Thyroid gland (tissue), 4 donors: ENCODE measurements around the gene ENOX1. TPM values are rescaled to one million over a fixed set of nuclear protein-coding genes. Genes with fewer than 3 reads are reported as not detected.

Source experiments
- DNase-seq, 2 donors: peaks; one replicate each; pipeline ENCODE4 v3.0.0-alpha.2; 2019
- H3K27ac ChIP-seq, 3 donors: fragments of 200-600 bp; sonication (generic); 1 replicate in 2 of 3; 2 replicates in 1 of 3; pipeline ENCODE4 v1.5.1; 2016 to 2019; ENCODE audit warnings: mild to moderate bottlenecking in 1 of 3, moderate library complexity in 1 of 3
- H3K27me3 ChIP-seq: fragments of 200-600 bp; sonication (generic); one replicate; pipeline ENCODE4 v1.5.1; 2019
- H3K36me3 ChIP-seq, 2 donors: fragments of 200-600 bp; sonication (generic); one replicate each; pipeline ENCODE4 v1.5.1; 2016 to 2019
- H3K4me1 ChIP-seq, 2 donors: fragments of 200-600 bp; sonication (generic); one replicate each; pipeline ENCODE4 v1.5.1; 2017 to 2019
- H3K4me3 ChIP-seq, 3 donors: fragments of 200-600 bp; sonication (generic); replicated peaks in 1 of 3; 1 replicate in 2 of 3; 2 replicates in 1 of 3; pipeline ENCODE4 v1.5.1; 2016; ENCODE audit warnings: mild to moderate bottlenecking in 1 of 3
- H3K9me3 ChIP-seq: fragments of 200-600 bp; sonication (generic); one replicate; pipeline ENCODE4 v1.5.1; 2017
- CTCF ChIP-seq, 6 experiments: fragments of 200-600 bp in 3 of 6; fragments of 450-650 bp in 3 of 6; sonication (generic) in 3 of 6; IDR thresholded peaks; one replicate each; pipeline ENCODE4 v1.5.1; 2016 to 2019; ENCODE audit warnings: antibody characterized with exemption in 6 of 6, mild to moderate bottlenecking in 2 of 6, inconsistent platforms in 1 of 6, moderate library complexity in 1 of 6
- POLR2A ChIP-seq, 2 donors: fragments of 450-650 bp; IDR thresholded peaks; one replicate each; pipeline ENCODE4 v1.6.1; 2017; ENCODE audit warnings: antibody characterized with exemption in 2 of 2, mild to moderate bottlenecking in 2 of 2, moderate library complexity in 1 of 2
- WGBS, 2 donors: methylation state at CpG; one replicate each; pipeline ENCODE4 v1.1.5; 2017; 5-methylcytosine and 5-hydroxymethylcytosine counted together
- intact Hi-C: fragments of 100-400 bp; cut with DNase I; formaldehyde crosslinking; loops from one replicate; pipeline ENCODE4 v1.15.1; 2023
- total RNA-seq, 4 donors: library from RNA; depleted of rRNA; stranded (reverse); fragments of >200 nt; gene quantifications; one replicate each; pipeline ENCODE4 v1.2.3, GENCODE V29; 2016

Gene ENOX1
- total RNA-seq, 4 donors from 2014 or later = 0.13 to 1.8 (median 0.31) TPM

- H3K36me3 ChIP-seq = no peaks in the 10 kb centered on the region
- WGBS, 2 donors = 47 to 64% methylated on average over 4 of the region's 4 CpGs
- intact Hi-C loops = no loop called here
- H3K9me3 ChIP-seq = no peaks in the 10 kb centered on the region
- no peak overlapping the region for H3K4me3 ChIP-seq
- DNase-seq = no peak
- no peak overlapping the region for H3K27ac ChIP-seq
- no peaks in the 10 kb centered on the region for H3K27me3 ChIP-seq
- H3K4me1 ChIP-seq = peaks cover 0 to 6% of the 10 kb centered on the region in 2 donors
- no peak for TF ChIP-seq CTCF (IDR thresholded peaks at IDR 0.05)
- no peak for TF ChIP-seq POLR2A (IDR thresholded peaks at IDR 0.05)
These were observed 206.5 kb downstream of the ENOX1 start for GRCh38 chr13:43580280-43580679.

GRCh38 chr13:43579321-43579720 lies 207.5 kb downstream of the ENOX1 start:
- Histone ChIP-seq H3K36me3 (no peaks in the 10 kb centered on the region), H3K4me3 (no peak overlapping the region), H3K9me3 (no peaks in the 10 kb centered on the region), H3K27me3 (no peaks in the 10 kb centered on the region), H3K27ac (no peak overlapping the region), H3K4me1 (peaks cover 0 to 7% of the 10 kb centered on the region in 2 donors)
- TF ChIP-seq CTCF (IDR thresholded peaks at IDR 0.05) (no peak), POLR2A (IDR thresholded peaks at IDR 0.05) (no peak)
- intact Hi-C loops = no loop called here
- no peak for DNase-seq

GRCh38 chr13:43574605-43575004 lies 212.2 kb downstream of the ENOX1 start:
- intact Hi-C loops = no loop called here
- H3K27me3 ChIP-seq = no peaks in the 10 kb centered on the region
- H3K27ac ChIP-seq = no peak overlapping the region
- peaks cover 0 to 7% of the 10 kb centered on the region in 2 donors for H3K4me1 ChIP-seq
- no peaks in the 10 kb centered on the region for H3K9me3 ChIP-seq
- no peaks in the 10 kb centered on the region for H3K36me3 ChIP-seq
- H3K4me3 ChIP-seq = no peak overlapping the region
- 79 to 86% methylated on average over 4 of the region's 4 CpGs for WGBS, 2 donors
- DNase-seq = no peak
- TF ChIP-seq CTCF (IDR thresholded peaks at IDR 0.05) (no peak), POLR2A (IDR thresholded peaks at IDR 0.05) (no peak)

- intact Hi-C loops = no loop called here
- H3K27me3 ChIP-seq = no peaks in the 10 kb centered on the region
- WGBS, 2 donors = 89 to 94% methylated on average over 6 of the region's 6 CpGs
- H3K4me1 ChIP-seq = peaks cover 0 to 7% of the 10 kb centered on the region in 2 donors
- H3K4me3 ChIP-seq = no peak overlapping the region
- TF ChIP-seq CTCF (IDR thresholded peaks at IDR 0.05) (no peak), POLR2A (IDR thresholded peaks at IDR 0.05) (no peak)
- H3K9me3 ChIP-seq = no peaks in the 10 kb centered on the region
- no peak overlapping the region for H3K27ac ChIP-seq
- no peaks in the 10 kb centered on the region for H3K36me3 ChIP-seq
- no peak for DNase-seq
These were observed 212.8 kb downstream of the ENOX1 start for GRCh38 chr13:43573802-43574514.

- TF ChIP-seq CTCF (IDR thresholded peaks at IDR 0.05) = no peak
- TF ChIP-seq POLR2A (IDR thresholded peaks at IDR 0.05) = no peak
- Histone ChIP-seq H3K36me3 (no peaks in the 10 kb centered on the region), H3K27me3 (no peaks in the 10 kb centered on the region), H3K9me3 (no peaks in the 10 kb centered on the region), H3K27ac (no peak overlapping the region), H3K4me3 (no peak overlapping the region), H3K4me1 (peaks cover 0 to 7% of the 10 kb centered on the region in 2 donors)
- DNase-seq = no peak
- intact Hi-C loops = no loop called here
- 82 to 88% methylated on average over 4 of the region's 4 CpGs for WGBS, 2 donors
These were observed 213.4 kb downstream of the ENOX1 start for GRCh38 chr13:43573361-43573740.
